Measurements from ENCODE around the gene ADAMTSL3. TPM values are rescaled to one million over a fixed set of nuclear protein-coding genes. Genes with fewer than 3 reads are reported as not detected.

Gene ADAMTSL3
- polyA plus RNA-seq, 1 donor from 2014 or later, result 0.51 TPM

DNA sequence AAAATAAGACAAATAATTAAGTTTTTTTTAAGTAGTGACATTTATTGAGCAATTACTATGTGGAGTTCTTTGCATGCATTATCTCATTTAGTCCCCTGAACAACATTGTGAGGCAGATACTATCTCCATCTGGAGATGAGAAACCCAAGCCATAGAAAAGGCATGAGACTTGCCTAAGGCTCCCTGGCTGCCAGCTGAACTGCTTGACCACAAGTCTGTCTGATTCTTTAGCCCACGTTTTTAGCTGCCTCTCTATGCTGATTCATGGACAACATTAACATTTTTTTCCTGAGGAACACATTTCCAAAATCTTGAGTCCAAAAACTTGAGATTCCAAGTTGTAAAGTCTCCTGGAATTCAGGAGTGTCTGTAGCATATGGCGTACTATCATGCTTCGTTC, 318.1 kb downstream of the ADAMTSL3 start:
- TF ChIP-seq EP300 (conservative IDR thresholded peaks at IDR 0.05; ENCODE audit: poor library complexity, severe bottlenecking), result no peak
- TF ChIP-seq SMC3 (conservative IDR thresholded peaks at IDR 0.05; ENCODE audit: poor library complexity), result no peak
- TF ChIP-seq POLR2AphosphoS5 (IDR thresholded peaks at IDR 0.05), result no peak
- TF ChIP-seq TAF1 (IDR thresholded peaks at IDR 0.05; ENCODE audit: low read depth), result no peak
- no peak for TF ChIP-seq RAD21 (conservative IDR thresholded peaks at IDR 0.05)
- no peak for TF ChIP-seq MXI1 (conservative IDR thresholded peaks at IDR 0.05; ENCODE audit: poor library complexity, severe bottlenecking)
- TF ChIP-seq EZH2 (IDR thresholded peaks at IDR 0.05; ENCODE audit: borderline replicate concordance, insufficient read depth, low read length, poor library complexity, severe bottlenecking), result no peak
- TF ChIP-seq, protein P1, sequence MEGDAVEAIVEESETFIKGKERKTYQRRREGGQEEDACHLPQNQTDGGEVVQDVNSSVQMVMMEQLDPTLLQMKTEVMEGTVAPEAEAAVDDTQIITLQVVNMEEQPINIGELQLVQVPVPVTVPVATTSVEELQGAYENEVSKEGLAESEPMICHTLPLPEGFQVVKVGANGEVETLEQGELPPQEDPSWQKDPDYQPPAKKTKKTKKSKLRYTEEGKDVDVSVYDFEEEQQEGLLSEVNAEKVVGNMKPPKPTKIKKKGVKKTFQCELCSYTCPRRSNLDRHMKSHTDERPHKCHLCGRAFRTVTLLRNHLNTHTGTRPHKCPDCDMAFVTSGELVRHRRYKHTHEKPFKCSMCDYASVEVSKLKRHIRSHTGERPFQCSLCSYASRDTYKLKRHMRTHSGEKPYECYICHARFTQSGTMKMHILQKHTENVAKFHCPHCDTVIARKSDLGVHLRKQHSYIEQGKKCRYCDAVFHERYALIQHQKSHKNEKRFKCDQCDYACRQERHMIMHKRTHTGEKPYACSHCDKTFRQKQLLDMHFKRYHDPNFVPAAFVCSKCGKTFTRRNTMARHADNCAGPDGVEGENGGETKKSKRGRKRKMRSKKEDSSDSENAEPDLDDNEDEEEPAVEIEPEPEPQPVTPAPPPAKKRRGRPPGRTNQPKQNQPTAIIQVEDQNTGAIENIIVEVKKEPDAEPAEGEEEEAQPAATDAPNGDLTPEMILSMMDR (IDR thresholded peaks at IDR 0.05; ENCODE audit: poor library complexity, severe bottlenecking), result no peak
- TF ChIP-seq, protein P2, sequence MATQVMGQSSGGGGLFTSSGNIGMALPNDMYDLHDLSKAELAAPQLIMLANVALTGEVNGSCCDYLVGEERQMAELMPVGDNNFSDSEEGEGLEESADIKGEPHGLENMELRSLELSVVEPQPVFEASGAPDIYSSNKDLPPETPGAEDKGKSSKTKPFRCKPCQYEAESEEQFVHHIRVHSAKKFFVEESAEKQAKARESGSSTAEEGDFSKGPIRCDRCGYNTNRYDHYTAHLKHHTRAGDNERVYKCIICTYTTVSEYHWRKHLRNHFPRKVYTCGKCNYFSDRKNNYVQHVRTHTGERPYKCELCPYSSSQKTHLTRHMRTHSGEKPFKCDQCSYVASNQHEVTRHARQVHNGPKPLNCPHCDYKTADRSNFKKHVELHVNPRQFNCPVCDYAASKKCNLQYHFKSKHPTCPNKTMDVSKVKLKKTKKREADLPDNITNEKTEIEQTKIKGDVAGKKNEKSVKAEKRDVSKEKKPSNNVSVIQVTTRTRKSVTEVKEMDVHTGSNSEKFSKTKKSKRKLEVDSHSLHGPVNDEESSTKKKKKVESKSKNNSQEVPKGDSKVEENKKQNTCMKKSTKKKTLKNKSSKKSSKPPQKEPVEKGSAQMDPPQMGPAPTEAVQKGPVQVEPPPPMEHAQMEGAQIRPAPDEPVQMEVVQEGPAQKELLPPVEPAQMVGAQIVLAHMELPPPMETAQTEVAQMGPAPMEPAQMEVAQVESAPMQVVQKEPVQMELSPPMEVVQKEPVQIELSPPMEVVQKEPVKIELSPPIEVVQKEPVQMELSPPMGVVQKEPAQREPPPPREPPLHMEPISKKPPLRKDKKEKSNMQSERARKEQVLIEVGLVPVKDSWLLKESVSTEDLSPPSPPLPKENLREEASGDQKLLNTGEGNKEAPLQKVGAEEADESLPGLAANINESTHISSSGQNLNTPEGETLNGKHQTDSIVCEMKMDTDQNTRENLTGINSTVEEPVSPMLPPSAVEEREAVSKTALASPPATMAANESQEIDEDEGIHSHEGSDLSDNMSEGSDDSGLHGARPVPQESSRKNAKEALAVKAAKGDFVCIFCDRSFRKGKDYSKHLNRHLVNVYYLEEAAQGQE (IDR thresholded peaks at IDR 0.05; ENCODE audit: borderline replicate concordance), result no peak
- Histone ChIP-seq H4K20me1 (ENCODE audit: insufficient read depth) (no peaks in the 10 kb centered on the region), H3K36me3 (ENCODE audit: insufficient read depth, low read length) (no peaks in the 10 kb centered on the region), H3K4me3 (ENCODE audit: low read length) (no peak overlapping the region), H3K27ac (ENCODE audit: low read length) (no peak overlapping the region), H3K9ac (ENCODE audit: low read length) (no peak overlapping the region), H3K79me2 (replicated peaks; ENCODE audit: insufficient read depth, low read length) (no peaks in the 10 kb centered on the region), H2AFZ (ENCODE audit: low read depth, low read length) (no peak overlapping the region), H3K9me2 (ENCODE audit: insufficient read depth, low read length) (no peaks in the 10 kb centered on the region), H3K27me3 (ENCODE audit: insufficient read depth, low read depth, low read length) (no peaks in the 10 kb centered on the region), H3K9me3 (ENCODE audit: low read length) (no peaks in the 10 kb centered on the region), H3F3A (ENCODE audit: insufficient read depth, low read length, poor library complexity, severe bottlenecking) (no peaks in the 10 kb centered on the region), H3K4me2 (ENCODE audit: low read length) (no peak overlapping the region)

DNA sequence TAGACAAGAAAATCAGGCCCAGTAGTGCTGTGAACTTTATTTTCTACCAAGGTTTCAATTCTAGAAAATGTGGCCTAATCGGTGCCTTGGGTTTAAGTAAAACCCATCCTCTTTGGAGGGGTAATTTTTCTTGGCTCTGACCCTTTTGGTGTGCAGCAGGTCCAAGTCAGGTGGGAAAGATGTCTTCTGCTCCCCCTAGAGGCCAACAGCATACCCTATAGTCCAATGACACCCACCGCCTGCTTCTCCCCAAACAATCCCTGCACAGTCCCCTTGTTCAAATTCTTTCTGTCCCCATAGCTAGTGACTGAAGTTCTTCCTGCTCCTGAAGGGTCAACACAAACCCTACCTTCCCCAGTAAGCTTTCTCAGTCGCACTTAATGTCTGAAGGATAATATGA, 319.9 kb downstream of the ADAMTSL3 start:
- Histone ChIP-seq H3K9ac (ENCODE audit: low read length) (no peak overlapping the region), H3K4me3 (ENCODE audit: low read length) (no peak overlapping the region), H3F3A (ENCODE audit: insufficient read depth, low read length, poor library complexity, severe bottlenecking) (no peaks in the 10 kb centered on the region), H3K36me3 (ENCODE audit: insufficient read depth, low read length) (no peaks in the 10 kb centered on the region), H3K4me2 (ENCODE audit: low read length) (no peak overlapping the region), H3K27ac (ENCODE audit: low read length) (no peak overlapping the region), H3K9me2 (ENCODE audit: insufficient read depth, low read length) (no peaks in the 10 kb centered on the region), H3K27me3 (ENCODE audit: insufficient read depth, low read depth, low read length) (no peaks in the 10 kb centered on the region), H2AFZ (ENCODE audit: low read depth, low read length) (no peak overlapping the region), H4K20me1 (ENCODE audit: insufficient read depth) (no peaks in the 10 kb centered on the region), H3K9me3 (ENCODE audit: low read length) (no peaks in the 10 kb centered on the region), H3K79me2 (replicated peaks; ENCODE audit: insufficient read depth, low read length) (no peaks in the 10 kb centered on the region)
- TF ChIP-seq, protein P1 (IDR thresholded peaks at IDR 0.05; ENCODE audit: poor library complexity, severe bottlenecking), result no peak
- TF ChIP-seq MXI1 (conservative IDR thresholded peaks at IDR 0.05; ENCODE audit: poor library complexity, severe bottlenecking) (no peak), POLR2AphosphoS5 (IDR thresholded peaks at IDR 0.05) (no peak), EZH2 (IDR thresholded peaks at IDR 0.05; ENCODE audit: borderline replicate concordance, insufficient read depth, low read length, poor library complexity, severe bottlenecking) (no peak), TAF1 (IDR thresholded peaks at IDR 0.05; ENCODE audit: low read depth) (no peak), SMC3 (conservative IDR thresholded peaks at IDR 0.05; ENCODE audit: poor library complexity) (no peak), EP300 (conservative IDR thresholded peaks at IDR 0.05; ENCODE audit: poor library complexity, severe bottlenecking) (no peak), RAD21 (conservative IDR thresholded peaks at IDR 0.05) (no peak)
- TF ChIP-seq, protein P2 (IDR thresholded peaks at IDR 0.05; ENCODE audit: borderline replicate concordance), result no peak

Data from neural cell (in vitro differentiated cells).